ELF-1 (cell line): ENCODE measurements around the gene PACS2.
A peak's percentile ranks its signal among the peaks of the same experiment; 100 is the strongest.

Experiments used
- DNase-seq: peaks from one replicate; pipeline ENCODE4 v3.0.0-alpha.2; 2016; ENCODE audit warnings: low read depth, low spot score

The PACS2 gene

DNA sequence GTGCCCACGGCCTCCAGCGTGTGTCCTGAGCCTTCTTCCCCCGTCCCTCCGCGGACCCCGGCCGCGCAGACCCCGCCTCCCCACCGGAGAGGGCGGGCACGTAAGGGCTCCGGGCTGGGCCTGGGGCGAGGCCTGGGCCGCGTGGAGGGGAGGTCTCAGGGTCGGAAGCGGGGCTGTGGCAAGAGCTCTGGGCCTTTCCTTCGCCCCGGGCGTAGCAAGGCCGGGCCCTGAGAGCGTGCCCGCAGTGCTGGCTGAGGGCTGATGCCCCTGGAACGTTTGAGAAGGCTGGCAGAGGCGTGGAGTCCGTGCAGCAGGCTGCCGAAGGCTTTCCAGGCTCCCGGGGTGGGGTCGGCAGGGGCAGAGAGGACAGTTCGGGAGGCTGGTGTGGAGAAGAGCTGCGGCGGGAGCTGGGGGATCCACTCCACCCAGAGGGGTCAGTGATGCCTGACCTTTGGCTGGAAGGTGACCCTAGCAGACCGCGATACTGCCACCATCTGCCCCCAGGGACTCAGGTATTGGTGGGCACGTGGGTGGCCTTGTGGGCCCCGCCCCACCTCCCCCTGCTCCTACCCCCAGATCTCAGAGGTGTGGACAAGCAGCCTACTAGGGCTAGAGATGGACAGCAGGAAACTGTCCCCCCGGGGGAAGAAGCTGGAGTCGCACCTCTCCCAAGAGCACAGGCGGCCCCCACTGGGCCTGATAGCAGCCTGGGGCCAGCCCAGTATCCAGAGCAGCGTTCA is 84.3 kb downstream of the PACS2 start:
- peak; percentile 43 for DNase-seq

DNA sequence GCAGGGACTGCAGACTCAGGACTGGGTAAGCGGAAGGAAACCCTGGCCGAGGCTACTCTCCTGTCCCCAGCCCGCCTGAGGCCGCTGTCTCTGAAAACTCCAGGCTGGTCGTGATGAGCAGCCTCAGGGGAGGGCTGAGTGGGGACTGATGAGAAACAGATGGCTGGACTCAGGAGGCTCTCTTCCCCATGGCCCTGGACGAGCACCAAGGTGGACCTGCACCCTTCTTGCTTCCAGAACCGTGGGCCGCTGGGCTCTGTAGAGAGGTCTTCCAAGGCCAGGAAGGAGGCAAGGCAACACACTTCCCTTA is 84.9 kb downstream of the PACS2 start:
- DNase-seq, result peak; percentile 39

DNA sequence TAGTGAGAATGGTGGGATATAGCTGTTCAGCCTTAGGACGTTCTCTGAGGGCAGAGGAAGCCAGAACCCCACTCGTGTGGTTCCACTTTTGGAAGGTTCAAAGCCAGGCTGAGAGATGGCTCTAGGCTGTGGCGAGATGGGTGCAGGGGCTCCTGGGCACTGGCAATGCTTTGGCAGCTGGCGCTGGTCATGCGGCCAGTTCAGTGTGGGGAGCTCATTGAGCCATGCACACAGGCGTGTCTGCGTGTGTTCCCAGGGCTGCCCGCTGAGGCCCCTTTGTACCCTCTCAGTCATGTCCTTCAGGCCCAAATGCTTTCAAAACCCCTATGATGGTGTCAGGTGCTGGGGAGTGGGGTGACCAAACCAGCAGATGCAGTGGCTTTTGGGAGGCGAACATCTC is 85.5 kb downstream of the PACS2 start:
- no peak for DNase-seq

DNA sequence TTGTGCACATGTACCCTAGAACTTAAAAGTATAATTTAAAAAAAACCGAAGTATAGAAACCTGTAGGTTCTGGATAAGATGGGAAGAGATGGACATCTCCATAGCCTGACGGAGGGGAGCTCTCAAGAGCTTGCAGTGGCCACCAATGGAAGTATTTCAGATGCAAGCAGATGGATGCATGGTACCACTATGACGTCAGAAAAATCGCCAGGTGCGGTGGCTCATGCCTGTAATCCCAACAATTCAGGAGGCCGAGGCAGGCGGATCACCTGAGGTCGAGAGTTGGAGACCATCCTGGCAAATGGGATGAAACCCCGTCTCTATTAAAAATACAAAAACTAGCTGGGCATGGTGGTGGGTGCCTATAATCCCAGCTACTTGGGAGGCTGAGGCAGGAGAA is 87.2 kb downstream of the PACS2 start:
- no peak for DNase-seq

DNA sequence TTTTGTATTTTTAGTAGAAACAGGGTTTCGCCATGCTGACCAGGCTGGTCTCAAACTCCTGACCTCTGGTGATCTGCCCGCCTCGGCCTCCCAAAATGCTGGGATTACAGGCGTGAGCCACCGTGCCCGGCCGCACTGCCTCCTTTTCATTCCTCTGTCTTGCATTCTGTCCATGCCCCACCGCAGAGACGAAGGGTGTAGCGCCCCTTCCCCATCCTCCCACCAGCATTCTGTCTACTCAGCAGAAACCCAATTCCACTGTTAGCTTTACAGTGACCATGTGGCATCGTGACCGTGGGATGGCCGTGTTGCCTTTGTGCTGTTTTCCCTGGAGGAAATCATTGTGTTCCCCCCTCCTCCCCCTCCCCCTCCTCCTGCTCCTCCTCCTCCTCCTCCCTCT is 94.0 kb downstream of the PACS2 start:
- DNase-seq, result no peak

DNA sequence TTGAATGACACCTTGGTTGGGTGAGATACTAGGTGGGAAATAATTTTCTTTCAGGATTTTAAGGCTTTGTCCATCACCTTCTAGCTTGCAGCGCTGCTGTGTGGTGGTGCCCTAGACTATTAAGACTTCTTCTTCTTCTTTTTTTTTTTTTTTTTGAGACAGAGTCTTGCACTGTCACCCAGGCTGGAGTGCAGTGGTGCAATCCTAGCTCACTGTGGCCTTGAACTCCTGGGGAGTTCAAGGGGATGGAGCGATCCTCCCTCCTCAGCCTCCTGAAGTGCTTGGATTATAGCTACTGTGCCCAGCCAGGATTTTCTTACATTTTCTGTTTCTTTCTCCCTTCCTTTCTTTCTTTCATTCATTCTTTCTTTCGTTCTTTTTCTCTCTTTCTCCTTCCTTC is 94.8 kb downstream of the PACS2 start:
- no peak for DNase-seq

DNA sequence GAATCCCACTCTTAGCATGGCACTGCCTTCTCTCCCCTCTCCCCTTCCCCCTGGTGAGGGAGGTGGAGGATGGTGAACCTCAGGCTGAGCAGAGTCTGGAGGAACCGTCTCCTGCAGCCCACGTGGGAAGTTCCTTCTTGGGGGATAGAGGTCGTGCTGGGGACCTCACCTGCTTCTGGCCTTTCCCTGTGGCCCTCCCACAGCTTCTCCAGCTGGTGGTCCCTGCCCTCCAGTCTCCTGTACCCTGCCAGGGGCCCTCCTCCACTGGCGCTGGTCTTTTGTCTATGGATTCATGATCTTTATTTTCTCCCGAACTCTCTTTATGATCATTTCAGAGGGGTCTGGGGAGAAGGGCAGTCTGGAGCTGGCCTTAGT is 96.1 kb downstream of the PACS2 start:
- no peak for DNase-seq

DNA sequence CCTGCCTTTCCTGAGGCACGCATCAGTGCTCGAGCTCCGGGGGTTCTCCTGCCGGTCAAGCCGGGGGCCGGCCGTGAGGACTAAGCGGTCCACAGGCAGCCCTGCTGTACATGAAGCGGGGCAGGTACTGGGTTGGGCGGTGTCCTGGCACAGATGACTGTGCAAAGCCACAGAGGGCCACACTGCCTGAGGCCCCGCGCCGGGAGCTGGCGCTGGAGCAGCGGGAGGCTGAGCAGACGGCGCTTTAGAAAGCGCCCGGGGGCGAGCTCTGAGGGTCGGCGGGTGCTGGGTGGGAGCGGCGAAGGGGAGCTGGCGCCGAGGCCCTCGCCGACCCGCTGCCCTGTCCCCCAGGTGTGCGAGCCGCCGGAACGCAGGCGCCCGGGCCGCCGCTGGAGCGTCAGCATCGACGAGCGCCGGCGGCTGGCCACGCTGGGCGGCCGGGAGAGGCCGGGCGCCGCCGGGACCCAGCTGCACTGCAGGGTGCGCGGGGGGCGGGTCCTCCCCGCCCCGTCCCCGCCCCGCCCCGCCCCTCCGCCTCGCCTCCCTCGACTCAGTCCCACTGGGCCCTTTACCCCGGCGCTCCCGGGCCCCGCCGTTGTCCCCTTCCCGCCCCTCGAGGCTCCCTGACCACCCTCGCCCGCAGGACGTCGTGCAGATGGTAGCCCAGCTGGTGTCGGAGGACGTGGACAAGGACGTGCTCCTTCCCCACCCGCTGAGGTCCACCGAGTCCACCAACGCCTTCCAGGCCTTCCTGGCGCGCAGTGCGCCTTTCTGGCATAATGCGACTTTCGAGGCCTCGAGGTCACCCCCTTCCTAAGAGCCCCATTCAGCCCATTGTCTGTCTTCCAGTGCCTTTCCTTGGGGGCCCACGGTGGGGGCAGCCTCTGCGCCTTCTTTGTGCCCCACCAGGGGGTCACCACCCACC is 96.7 kb downstream of the PACS2 start:
- peak; percentile 70 for DNase-seq

DNA sequence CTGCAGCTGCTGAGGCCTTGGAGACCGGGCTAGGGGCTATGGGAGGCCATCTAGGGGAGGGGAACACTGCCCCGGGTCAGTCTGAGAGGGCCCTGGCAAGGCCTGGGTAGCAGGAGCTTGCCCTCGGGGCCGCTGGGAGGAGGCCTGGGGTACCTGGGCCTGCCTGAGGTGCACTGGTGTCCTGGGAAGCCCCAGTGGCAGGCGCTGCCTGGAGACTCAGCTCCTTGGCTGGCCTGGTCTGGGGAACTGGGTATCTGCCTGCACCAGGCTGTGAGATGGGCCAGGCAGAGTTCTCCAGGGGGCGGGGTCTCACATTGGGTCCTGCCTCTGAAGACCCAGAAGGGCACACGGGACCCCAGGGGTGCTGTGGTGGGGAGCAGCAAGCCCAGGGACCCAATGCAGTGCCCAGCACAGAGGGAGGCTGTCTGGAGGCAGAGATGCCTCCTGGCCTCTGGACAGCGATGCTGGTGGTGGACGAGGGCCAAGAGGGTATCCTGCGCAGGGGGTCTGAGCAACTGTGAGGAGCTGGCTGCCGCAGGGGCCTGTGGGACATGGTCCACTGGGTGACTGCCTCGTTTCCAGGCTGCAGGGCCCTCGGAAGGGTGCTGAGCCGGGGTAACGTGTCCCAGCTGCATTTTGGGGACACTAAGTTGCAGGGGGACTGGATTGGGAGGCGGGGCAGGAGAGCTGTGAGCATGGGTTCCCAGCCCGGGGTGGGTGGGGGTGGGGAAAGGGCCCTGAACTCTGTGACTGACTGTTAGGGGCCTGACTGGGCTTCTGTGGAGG is 97.6 kb downstream of the PACS2 start:
- no peak for DNase-seq

DNA sequence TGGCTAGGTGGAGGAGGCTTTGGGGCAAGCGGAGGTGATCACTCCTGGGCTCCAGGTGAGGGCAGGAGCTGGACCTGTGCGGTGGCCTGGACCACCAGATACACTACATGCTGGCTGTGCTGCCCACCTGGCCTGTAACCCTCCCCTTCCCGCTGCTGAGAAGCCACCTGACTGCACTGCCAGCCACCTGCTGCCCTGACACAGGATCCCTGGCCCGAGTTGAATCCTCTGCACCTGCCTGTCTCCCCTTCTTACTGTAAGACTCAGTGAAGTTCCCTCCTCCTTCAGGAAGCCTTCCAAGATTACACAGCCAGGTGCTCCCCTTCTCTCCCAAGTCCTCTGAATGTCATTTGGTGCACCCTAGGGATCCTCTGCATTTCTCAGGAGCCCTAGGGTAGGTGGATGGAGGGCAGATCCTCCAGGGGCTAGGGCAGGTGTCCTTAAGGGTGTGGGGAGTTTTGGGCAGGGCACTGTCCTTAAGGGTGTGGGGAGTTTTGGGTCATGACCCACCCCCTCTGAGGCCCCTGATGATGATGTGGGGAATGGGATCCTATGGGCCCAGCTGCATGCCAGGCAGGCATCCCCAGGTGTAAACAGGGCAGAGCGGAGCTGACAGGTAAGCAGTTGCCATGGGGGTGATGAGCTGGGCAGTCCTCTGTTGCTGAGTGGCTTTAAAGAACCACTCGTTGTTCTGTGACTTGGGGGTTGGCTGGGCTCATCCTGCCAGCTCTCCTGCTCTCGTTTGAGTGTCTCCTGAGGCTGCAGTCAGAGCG is 98.4 kb downstream of the PACS2 start:
- no peak for DNase-seq

DNA sequence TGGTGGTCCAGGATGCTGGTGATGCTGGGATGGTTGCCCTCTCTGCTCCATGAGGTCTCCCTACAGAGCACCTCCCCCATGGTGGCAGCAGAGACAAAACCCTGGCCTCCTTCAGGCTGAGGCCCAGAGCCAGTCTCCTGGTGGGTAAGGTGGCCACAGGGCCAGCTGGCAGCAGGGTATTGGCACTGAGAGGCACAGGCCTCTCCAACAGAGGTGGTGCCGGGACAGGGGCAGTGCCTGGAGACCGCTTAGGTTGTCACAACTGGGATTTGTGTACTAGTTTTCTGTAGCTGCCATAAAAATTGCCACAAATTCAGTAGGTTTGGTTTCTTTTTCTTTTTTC is 99.0 kb downstream of the PACS2 start:
- DNase-seq, result no peak

DNA sequence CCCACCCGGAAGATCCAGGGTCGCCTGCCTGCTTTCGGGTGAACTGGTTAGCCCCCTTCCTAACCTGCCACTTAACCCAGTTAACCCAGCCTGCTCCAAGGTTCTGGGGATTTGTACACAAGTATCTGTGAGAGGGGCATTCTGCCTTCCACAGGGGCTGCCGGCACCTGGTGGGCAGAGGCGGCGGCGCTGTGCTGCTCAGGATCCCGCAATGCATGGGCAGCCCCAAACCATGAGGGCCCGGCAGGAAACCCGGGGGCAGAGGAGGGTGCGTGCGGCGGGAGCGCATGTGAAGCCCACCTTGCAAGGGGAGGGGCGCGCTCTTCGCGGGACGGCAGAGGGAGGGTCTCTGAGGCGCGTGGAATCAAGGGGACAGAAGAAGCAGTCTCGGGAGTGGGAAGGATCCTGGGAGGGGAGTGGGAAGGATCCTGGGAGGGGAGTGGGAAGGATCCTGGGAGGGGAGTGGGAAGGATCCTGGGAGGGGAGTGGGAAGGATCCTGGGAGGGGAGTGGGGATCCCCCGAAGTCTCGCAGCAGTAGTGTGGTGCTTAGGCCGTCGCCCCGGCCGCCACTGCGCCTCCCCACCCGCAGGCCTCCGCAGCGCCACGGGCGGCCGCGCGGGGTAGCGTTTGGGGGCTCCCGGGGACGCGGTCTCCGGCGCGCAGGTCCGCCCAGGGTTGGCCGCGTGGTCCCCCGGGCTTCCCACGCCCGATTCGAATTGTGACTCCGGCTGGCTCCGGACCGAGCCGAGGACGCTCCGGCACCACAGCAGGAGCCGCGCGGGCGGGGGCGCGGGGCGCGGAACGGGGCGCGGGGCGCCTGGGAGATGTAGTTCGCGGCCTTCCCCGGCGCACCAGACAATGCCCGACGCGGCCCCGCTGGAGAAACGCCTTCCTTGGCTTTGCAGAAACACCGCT is 100.2 kb downstream of the PACS2 start:
- DNase-seq, result peak; percentile 36

DNA sequence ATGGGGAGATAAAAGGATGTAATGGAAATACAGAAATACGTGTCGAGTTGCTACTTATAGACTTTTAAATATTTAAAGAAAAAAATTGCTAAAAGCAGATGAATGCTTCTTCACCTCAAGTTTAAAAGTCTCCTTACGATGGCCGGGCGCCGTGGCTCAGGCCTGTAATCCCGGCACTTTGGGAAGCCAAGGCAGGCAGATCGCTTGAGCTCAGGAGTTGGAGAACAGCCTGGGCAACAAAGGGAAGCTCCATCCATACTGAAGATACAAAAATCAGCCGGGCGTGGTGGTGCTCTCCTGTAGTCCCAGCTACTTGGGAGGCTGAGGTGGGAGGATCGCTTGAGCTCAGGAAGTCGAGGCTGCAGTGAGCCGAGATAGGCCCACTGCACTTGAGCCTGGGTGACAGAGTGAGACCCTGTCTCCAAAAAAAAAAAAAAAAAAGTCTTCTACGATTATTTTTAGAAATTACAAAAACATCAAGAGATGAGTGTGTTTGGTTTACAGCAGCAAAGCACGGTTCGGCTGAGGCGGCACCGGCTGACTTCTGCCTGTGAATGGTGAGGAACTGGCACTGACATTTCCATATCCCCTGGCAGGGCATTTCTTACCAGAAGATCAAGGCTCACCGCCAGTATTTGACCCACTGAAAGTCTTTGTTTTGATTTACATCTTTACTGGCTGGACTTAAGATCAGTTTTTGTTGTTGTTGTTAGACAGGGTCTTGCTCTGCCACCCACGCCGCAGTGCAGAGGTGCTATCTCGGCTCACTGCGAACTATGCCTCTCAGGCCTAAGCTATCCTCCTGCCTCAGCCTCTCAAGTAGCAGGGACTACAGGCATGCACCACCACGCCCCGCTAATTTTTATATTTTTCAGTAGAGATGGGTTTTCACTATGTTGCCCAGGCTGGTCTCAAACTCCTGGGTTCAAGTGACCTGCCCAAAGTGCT is 101.2 kb downstream of the PACS2 start:
- DNase-seq, result no peak

DNA sequence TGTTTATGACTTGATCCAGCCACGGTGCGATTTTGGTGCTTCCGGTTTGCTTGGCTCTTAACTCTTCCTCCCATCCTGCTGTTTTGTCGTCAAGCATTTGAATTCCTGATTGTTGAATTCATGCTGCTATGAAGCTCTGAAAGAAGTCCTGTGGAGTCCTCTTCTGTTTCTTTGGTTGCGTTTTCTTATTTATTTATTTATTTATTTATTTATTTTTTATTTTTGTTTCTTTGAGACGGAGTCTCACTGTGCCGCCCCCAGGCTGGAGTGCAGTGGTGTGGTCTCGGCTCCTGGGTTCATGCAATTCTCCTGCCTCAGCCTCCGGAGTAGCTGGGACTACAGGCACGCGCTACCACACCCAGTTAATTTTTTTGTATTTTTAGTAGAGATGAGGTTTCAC is 102.1 kb downstream of the PACS2 start:
- no peak for DNase-seq

DNA sequence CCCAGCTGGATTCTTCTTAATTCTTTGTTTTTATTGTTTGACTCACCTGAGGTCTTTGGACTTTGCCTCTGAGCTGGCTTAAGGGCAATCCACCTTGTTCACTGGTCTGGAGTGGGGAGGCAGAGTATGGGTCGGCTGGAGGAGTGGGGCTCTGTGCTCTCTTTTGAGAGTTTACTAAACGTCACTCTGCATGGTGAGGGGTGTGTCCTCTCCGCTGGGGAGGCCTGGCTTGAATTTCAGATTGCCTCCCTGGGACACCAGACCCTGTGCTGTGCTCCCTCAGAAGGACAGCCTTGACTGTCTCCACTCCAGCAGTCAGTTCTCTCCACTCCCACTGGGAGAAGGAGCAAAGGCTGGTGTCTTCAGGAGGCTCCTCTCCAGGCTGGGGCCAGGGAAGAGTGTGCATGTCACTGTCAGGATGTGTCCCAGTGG is 103.2 kb downstream of the PACS2 start:
- no peak for DNase-seq

DNA sequence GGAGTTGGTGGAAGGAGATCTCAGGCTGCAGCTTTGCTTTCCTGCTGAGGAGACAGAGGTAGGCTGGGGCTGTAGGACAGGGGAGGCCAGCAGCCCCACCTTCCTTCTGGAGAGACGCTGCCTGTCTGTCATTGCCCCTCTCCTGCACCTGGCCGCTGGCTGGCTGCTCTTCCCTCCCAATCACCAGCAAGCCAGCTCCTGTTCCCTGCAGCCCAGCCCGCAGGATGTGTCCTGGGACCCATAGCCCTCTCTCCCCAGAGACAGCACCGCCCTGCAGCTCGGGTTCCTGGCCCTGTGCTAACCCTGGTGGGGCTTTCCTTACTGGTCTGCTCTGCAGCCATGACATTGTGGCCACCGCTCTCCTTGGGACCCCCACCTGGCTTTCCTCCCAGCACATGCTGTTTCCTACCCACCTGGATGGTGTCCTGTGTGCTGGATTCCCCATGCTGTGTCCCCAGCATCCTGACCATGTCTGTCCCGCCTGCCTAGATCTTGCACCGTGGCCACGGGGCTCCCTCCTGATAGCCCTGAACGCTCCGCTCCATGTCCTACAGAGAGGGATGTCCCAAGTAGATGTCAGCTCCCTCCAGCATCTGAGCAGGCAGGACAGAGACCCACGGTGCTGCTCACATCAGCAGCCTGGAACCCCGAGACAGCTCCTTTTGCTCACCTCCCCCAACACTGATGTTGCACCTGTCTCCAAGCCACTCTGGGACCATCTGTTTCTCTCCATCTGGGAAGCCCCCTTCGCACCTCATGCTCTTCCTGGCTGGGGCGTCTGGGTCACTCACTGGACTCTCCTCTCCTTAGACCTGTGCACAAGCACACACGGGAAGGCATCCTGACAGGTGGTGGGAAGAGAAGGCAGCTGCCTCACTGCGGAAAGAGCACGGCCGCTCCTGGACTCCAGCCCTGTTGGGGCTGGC is 104.0 kb downstream of the PACS2 start:
- peak; percentile 63 for DNase-seq

DNA sequence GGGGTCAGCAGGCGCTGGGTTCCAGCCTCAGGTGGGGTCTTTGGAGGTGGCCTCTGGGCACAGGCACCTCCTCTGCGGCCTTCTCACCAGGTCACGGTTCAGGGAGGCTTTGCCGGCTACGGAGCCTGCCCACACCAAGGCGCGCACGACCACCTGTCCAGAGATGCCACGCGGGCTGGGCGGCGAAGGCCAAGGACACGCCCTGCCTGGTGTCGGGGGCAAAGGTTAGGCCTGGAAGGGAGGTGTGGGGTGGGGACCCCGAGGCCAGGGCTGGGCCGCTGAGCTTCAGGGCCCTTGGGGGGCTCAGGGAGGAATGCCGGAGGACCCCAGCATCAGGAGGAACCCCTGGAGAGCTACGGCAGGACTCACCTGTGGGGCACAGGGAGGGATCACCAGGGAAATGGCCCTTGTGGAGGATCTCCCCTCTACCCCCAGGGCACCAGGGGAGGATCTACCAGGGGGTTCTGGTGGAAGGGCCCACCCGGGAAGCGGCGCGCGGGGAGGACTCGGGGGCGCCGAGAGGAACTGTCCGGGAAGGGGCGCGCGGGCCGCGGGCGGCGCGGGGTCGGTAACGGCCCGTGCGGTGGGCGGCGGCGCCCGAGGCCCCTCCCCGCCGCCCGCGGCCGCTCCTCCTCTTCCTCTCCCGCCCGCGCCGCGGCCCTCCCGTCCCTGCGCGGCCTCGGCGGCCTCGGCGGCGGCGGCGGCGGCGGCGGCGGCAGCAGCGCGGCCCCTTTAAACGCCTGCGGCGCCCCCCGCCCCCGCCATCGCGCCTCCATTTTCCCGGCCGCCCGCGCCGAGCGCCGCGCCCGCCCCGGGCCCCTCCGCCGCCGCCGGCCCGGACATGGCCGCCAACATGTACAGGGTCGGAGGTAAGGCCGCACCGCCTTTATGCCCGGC is 104.9 kb downstream of the PACS2 start, which contains the start of gene MTA1:
Gene MTA1, plus strand, starts transcription at position 633 of the 897 bp plus-strand sequence. Its CDS starts 209 bp downstream, at position 842.
- DNase-seq, result no peak
